ENCODE results near the gene TJP1. TPM values are rescaled to one million over a fixed set of nuclear protein-coding genes. Genes with fewer than 3 reads are reported as not detected.
"Not testable (repeated sequence)": the region's sequence is repeated elsewhere in the genome, so short reads cannot be mapped to it uniquely, and the experiment has no call there.

The TJP1 gene
- total RNA-seq, 1 experiment from 2014 or later: 67.7 TPM

- DNase-seq (ENCODE audit: extremely low read depth, low read depth): no peak
Measured at GRCh38 chr15:29670998-29671981, 151.0 kb downstream of the TJP1 start.

DNA sequence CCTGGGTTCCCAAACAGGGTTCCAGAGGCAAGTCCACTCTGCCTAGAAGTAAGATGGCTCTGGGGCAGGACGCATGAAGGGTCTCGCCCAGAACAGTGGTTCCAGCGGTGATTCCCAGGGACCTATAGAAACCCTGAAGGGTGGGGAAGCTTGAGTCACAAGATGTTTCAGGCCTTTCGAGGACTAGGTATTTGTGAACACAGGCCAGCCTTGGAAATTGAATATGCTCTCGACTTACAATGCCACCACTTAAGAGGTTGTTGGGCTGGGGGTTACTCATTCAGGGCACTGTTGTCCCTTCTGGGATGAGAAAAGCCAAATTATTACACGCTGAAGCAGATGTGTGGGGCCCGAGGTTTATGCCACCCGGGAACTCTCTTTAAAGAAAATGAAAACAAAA lies 152.0 kb downstream of the TJP1 start:
- no peak for DNase-seq (ENCODE audit: extremely low read depth, low read depth)

- DNase-seq (ENCODE audit: extremely low read depth, low read depth): no peak
Measured at GRCh38 chr15:29669823-29670222, 152.4 kb downstream of the TJP1 start.

GRCh38 chr15:29668120-29668602 lies 154.1 kb downstream of the TJP1 start:
- peak; percentile 88 for DNase-seq (ENCODE audit: extremely low read depth, low read depth)

- no peak for DNase-seq (ENCODE audit: extremely low read depth, low read depth)
Measured at GRCh38 chr15:29666241-29666640, 156.0 kb downstream of the TJP1 start.

GRCh38 chr15:29665444-29666003 lies 156.7 kb downstream of the TJP1 start:
- no peak for DNase-seq (ENCODE audit: extremely low read depth, low read depth)

GRCh38 chr15:29664406-29664805 lies 157.9 kb downstream of the TJP1 start:
- no peak for DNase-seq (ENCODE audit: extremely low read depth, low read depth)

DNA sequence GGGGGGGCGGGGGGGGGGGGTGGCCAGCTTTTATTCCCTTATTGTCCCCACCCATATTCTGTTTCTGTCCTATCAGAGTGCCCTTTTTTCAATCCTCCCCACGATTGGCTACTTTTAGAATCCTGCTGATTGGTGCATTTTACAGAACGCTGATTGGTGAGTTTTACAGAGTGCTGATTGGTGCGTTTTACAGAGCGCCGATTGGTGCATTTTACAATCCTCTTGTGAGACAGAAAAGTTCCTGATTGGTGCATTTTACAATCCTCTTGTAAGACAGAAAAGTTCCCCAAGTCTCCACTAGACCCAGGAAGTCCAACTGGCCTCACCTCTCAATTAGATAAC lies 164.8 kb downstream of the TJP1 start:
- not testable (repeated sequence) for DNase-seq (ENCODE audit: extremely low read depth, low read depth)

DNA sequence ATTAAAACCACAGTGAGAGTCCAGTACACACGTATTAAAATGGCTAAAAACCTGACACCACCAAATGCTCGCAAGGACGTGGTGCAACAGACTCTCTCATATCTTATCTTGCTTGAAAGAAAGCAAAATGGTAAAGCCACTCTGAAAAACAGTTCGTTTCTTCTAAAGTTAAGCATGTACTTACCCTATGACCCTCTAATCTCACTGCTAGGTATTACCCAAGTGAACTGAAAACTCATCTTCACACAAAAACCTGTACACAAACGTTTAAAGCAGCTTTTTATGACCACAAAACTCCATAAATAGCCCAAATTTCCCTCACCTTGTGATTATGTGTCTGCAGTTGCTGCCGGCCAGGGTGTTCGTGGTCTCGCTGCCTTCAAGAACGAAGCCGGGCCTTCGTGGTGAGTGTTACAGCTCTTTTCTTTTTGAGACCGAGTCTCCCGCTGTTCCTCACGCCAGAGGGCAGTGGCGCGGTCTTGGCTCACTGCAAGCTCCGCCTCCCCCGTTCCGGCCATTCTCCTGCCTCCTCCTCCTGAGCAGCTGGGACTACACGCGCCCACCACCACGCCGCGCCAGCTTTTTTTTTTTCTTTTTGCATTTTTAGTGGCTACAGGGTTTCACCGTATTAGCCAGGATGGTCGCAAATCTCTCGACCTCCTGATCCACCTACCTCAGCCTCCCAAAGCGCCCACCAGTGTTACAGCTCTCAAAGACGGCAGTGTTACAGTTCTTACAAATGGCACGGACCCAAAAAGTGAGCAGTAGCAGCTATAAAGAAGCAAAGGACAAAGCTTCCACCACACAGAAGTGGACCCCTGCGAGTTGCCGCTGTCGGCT lies 165.4 kb downstream of the TJP1 start:
- DNase-seq (ENCODE audit: extremely low read depth, low read depth): no peak

- DNase-seq (ENCODE audit: extremely low read depth, low read depth): no peak
Measured at GRCh38 chr15:29652595-29652994, 169.7 kb downstream of the TJP1 start.

DNA sequence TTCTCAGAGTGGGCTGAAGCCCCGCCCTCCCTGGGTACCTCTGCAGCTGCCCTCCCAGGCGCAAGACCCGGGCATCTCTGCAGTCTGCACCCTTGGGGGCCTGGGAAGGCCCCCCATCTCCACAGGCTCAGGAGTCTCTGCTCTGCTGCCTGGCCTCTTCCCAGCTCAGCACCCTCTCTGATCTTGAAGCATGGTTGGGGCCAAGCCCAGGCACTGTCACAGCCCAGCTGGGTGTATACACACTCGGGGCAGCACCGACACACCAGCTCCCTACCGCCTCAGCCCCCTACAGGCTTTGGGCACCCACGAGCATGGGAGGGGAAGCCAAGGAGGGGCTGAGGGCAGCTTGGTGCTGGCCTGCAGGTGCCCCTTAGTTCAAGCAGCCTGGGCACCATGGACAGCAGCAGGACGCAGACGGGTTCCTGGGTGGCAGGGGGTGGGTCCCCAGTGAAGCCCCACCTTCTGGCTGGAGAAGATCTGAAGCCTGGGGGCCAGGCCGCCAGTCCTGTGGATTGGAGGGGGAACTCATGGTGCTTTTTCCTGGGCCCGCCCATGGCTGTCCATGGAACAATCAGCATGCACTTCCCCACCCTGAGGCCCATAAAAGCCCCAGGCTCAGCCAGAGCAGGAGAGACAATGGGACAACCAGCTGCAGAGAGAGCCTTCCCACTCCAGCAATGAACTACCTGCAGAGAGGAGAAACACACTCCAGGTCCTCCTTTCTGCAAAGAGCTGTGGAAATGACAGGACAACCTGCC lies 170.6 kb downstream of the TJP1 start:
- DNase-seq (ENCODE audit: extremely low read depth, low read depth): no peak

Small RNAs within 50 kb of the gene (small RNA-seq; reads per million reads assigned to genes)
- 0 to 0.02 reads per million in 2 experiments for gene HMGN2P5
